GM23248 (cell line): Measurements from ENCODE around the gene BLCAP. TPM values are rescaled to one million over a fixed set of nuclear protein-coding genes. Genes with fewer than 3 reads are reported as not detected.
"Not testable (repeated sequence)": the region's sequence is repeated elsewhere in the genome, so short reads cannot be mapped to it uniquely, and the experiment has no call there.

Experiments used
- DNase-seq: peaks from one replicate; pipeline ENCODE4 v3.0.0-alpha.2; 2015
- H2AFZ ChIP-seq: fragments of 200-600 bp; sonication (generic); 2 replicates; pipeline ENCODE4 v1.6.1; 2016; ENCODE audit warnings: antibody characterized with exemption
- H3F3A ChIP-seq: fragments of 200-600 bp; sonication (generic); 2 replicates; pipeline ENCODE4 v1.6.1; 2016; ENCODE audit warnings: mild to moderate bottlenecking, antibody characterized with exemption, mixed run types; ENCODE audit not compliant: insufficient read depth
- H3K27ac ChIP-seq: fragments of 200-600 bp; sonication (generic); 2 replicates; pipeline ENCODE4 v1.5.1; 2016; ENCODE audit warnings: mild to moderate bottlenecking
- H3K27me3 ChIP-seq: fragments of 200-600 bp; sonication (generic); replicated peaks from 2 replicates; pipeline ENCODE4 v1.6.1; 2016; ENCODE audit warnings: mild to moderate bottlenecking; ENCODE audit not compliant: insufficient read depth
- H3K36me3 ChIP-seq: fragments of 200-600 bp; sonication (generic); 2 replicates; pipeline ENCODE4 v1.6.1; 2016; ENCODE audit warnings: low read depth, mild to moderate bottlenecking
- H3K4me1 ChIP-seq: fragments of 200-600 bp; sonication (generic); 2 replicates; pipeline ENCODE4 v1.6.1; 2016; ENCODE audit warnings: mild to moderate bottlenecking; ENCODE audit not compliant: insufficient read depth
- H3K4me2 ChIP-seq: fragments of 200-600 bp; sonication (generic); one replicate; pipeline ENCODE4 v1.6.1; 2016; ENCODE audit warnings: mild to moderate bottlenecking; ENCODE audit not compliant: unreplicated experiment
- H3K4me3 ChIP-seq: fragments of 200-600 bp; sonication (generic); 2 replicates; pipeline ENCODE4 v1.5.1; 2016; ENCODE audit warnings: mild to moderate bottlenecking
- H3K79me2 ChIP-seq: fragments of 200-600 bp; sonication (generic); 2 replicates; pipeline ENCODE4 v1.6.1; 2016; ENCODE audit warnings: mild to moderate bottlenecking; ENCODE audit not compliant: insufficient read depth
- H3K9ac ChIP-seq: fragments of 200-600 bp; sonication (generic); 2 replicates; pipeline ENCODE4 v1.6.1; 2016; ENCODE audit warnings: mild to moderate bottlenecking
- H3K9me2 ChIP-seq: fragments of 200-600 bp; sonication (generic); 2 replicates; pipeline ENCODE4 v1.6.1; 2016; ENCODE audit warnings: mixed run types, mild to moderate bottlenecking, moderate library complexity; ENCODE audit not compliant: insufficient read depth
- H3K9me3 ChIP-seq: fragments of 200-600 bp; sonication (generic); one replicate; pipeline ENCODE4 v1.6.1; 2017; ENCODE audit warnings: low read depth
- H4K20me1 ChIP-seq: fragments of 200-600 bp; sonication (generic); 2 replicates; pipeline ENCODE4 v1.6.0; 2016; ENCODE audit not compliant: insufficient read depth
- EZH2 ChIP-seq: fragments of 200-600 bp; sonication (generic); IDR thresholded peaks from 2 replicates; pipeline ENCODE4 v1.6.1; 2018; ENCODE audit warnings: antibody characterized with exemption, mild to moderate bottlenecking; ENCODE audit not compliant: insufficient read depth, poor library complexity, severe bottlenecking
- EZH2phosphoT487 ChIP-seq: fragments of 200-600 bp; sonication (generic); IDR thresholded peaks from 2 replicates; pipeline ENCODE4 v1.6.1; 2018; ENCODE audit warnings: antibody characterized with exemption, moderate library complexity, mild to moderate bottlenecking, low read depth; ENCODE audit not compliant: insufficient read depth
- WGBS, 2 experiments: methylation state at CpG; one replicate each; pipeline ENCODE4 v1.1.6; 2015 to 2017; ENCODE audit warnings: low lambda C conversion rate in 2 of 2, low coverage in 1 of 2; ENCODE audit errors: missing lambda C conversion rate in 2 of 2; 5-methylcytosine and 5-hydroxymethylcytosine counted together
- in situ Hi-C: fragments of 300-500 bp; cut with MboI; formaldehyde crosslinking; loops from 2 replicates; pipeline ENCODE4 v1.15.0; 2020
- polyA plus RNA-seq: library from polyadenylated mRNA; unstranded; fragments of >200 nt; fragmentation: Nextera tagmentation; extraction: Ambion mirVana; gene quantifications from 2 replicates; pipeline ENCODE4 v1.2.1, GENCODE V29; 2016
- total RNA-seq: library from RNA; depleted of rRNA; stranded (reverse); fragments of >200 nt; shearing (Covaris generic); gene quantifications from 2 replicates; pipeline ENCODE4 v1.2.3, GENCODE V29; 2014

The BLCAP gene
- total and polyA plus RNA-seq, 2 experiments from 2014 or later = 80.0 to 100 TPM

DNA sequence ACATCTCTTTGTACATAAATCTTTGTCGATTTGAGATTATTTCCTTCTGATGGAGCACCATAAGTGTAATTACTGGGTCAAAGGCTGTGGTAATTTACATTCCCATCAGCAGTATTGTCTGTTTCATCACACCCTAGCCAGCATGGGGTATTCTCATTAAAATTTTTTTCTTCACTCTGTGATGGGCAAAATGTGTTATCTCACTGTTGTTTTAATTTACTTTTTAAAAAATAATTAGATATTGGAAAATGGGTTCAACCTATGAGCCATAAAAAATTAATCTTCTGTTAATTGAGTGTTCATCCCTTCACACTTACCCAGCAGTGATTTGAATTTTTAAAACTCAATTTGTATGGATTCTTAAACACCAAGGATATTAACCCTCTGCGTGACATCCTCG, 50.6 kb downstream of the BLCAP start:
- Histone ChIP-seq H3K27me3 (peaks cover 24% of the 10 kb centered on the region), H2AFZ (no peak overlapping the region), H3K9me3 (no peaks in the 10 kb centered on the region), H3F3A (no peaks in the 10 kb centered on the region), H3K4me2 (no peak overlapping the region), H3K4me1 (no peaks in the 10 kb centered on the region), H3K9ac (no peak overlapping the region), H3K79me2 (no peaks in the 10 kb centered on the region), H3K9me2 (no peaks in the 10 kb centered on the region), H3K27ac (no peak overlapping the region), H3K36me3 (no peaks in the 10 kb centered on the region), H3K4me3 (no peak overlapping the region), H4K20me1 (no peaks in the 10 kb centered on the region)
- WGBS, 2 experiments = 32% methylated on average over 3 of the region's 3 CpGs
- DNase-seq = no peak
- TF ChIP-seq EZH2 (no peak), EZH2phosphoT487 (no peak)
- in situ Hi-C loops = no loop called here

DNA sequence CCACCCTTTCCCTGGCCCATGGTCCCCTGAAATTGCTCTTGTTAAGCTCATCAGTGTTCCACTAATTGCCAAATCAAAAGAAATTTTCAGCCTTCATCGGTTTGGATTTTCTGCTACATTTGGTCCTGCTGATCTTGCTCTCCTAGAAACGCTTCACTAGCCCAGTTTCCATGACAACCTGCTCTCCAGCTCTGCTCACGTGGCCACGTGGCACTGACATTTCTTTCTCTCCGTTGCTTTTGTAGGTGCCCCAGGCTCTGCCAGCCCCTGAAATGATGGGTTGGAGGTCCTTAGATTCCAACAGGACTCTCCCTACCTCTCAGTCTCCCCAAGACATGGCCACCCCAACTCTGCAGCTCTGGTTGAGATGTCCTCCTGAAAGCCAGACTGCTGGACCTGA, 52.4 kb downstream of the BLCAP start:
- in situ Hi-C loops = no loop called here
- DNase-seq = no peak
- TF ChIP-seq EZH2phosphoT487 = no peak
- TF ChIP-seq EZH2 = no peak
- Histone ChIP-seq H2AFZ (no peak overlapping the region), H3K9me2 (no peaks in the 10 kb centered on the region), H3K79me2 (no peaks in the 10 kb centered on the region), H3K27me3 (peaks cover 18% of the 10 kb centered on the region), H3K9ac (no peak overlapping the region), H3K9me3 (no peaks in the 10 kb centered on the region), H4K20me1 (no peaks in the 10 kb centered on the region), H3F3A (no peaks in the 10 kb centered on the region), H3K4me2 (no peak overlapping the region), H3K27ac (no peak overlapping the region), H3K4me3 (no peak overlapping the region), H3K4me1 (no peaks in the 10 kb centered on the region), H3K36me3 (no peaks in the 10 kb centered on the region)
- 31 to 35% methylated on average over 5 of the region's 5 CpGs for WGBS, 2 experiments

DNA sequence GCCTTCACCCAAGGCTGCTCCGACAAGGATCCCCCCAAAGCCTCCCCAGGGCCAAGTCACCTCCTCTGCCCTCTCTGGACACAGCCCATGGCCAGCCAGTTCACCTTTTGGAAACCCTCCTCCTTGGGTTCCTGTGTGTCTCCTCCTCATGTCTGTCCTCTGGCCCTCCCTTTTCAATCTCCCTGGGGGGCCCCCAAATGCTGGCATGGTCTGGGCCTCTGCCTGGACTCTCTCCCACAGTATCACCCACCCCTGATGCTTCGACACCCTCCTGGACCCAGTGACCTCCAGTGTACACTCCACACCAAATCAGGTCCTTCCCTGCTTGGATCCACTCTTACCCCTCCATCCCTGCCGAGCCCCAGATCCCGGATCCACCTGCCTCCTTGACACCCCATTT, 53.3 kb downstream of the BLCAP start:
- Histone ChIP-seq H3K36me3 (no peaks in the 10 kb centered on the region), H3K4me1 (no peaks in the 10 kb centered on the region), H3K4me2 (no peak overlapping the region), H3K9ac (no peak overlapping the region), H3K79me2 (no peaks in the 10 kb centered on the region), H3K27ac (no peak overlapping the region), H3K9me3 (no peaks in the 10 kb centered on the region), H4K20me1 (no peaks in the 10 kb centered on the region), H3K4me3 (no peak overlapping the region), H3K9me2 (no peaks in the 10 kb centered on the region), H3K27me3 (peaks cover 18% of the 10 kb centered on the region), H2AFZ (no peak overlapping the region), H3F3A (no peaks in the 10 kb centered on the region)
- in situ Hi-C loops = no loop called here
- 60 to 67% methylated on average over 4 of the region's 4 CpGs for WGBS, 2 experiments
- TF ChIP-seq EZH2phosphoT487 (no peak), EZH2 (no peak)
- DNase-seq = no peak

DNA sequence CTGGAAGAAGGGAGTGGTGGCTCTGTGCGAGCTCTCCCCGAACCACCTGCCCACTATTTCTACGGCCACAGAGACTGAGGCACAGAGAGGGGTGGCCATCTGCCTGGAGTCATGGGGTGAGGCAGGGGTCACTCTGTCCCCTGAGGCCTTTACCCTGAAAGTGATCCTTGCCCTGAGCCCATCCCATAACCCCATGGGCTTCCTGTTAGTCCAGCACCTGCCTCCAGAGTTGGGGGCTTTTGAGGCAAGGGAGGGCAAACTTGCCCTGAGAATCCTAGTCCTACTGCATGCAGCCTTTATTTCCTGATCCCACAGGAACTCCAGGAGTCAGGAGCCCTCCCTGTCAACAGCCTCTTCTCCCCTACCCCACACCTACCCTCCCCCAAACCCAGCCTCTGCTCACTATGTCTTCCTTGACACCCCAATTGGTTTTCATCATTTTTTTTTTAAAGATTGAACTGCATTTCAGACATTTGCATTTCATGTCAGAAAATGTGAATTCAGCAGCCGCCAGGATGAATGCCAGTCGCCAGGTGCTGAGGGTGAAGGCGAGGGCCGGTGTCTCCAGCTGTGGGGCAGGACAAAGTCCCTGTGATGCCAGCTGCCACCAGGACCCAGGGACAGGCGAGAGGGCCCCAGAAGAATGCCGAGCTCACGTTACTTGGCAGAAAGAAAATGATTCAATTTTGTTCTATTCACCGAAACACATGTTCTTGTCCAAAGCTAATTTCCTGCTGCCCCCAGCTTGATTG, 54.3 kb downstream of the BLCAP start:
- H3K27ac ChIP-seq = no peak overlapping the region
- no peaks in the 10 kb centered on the region for H3K9me2 ChIP-seq
- 49 to 54% methylated on average over 11 of the region's 11 CpGs for WGBS, 2 experiments

DNA sequence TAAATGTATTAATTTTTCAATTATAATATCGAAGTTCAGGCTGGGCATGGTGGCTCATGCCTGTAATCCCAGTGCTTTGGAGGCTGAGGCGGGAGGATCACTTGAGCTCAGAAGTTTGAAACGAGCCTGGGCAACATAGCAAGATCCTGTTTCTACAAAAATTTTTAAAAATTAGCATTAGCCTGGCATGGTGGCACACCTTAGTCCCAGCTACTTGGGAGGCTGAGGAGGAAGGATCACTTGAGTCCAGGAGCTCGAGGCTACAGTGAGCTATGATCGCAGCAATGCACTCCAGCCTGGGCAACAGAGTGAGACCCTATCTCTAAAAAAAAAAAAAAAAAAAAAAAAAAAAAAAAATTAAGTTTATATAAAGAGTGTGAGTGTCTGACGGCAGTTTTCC, 55.2 kb downstream of the BLCAP start:
- H3K4me2 ChIP-seq, DNase-seq, H3F3A ChIP-seq, H3K79me2 ChIP-seq, H3K36me3 ChIP-seq, H4K20me1 ChIP-seq, H3K9me2 ChIP-seq, H3K27ac ChIP-seq, in situ Hi-C loops, H2AFZ ChIP-seq, H3K9me3 ChIP-seq, H3K4me3 ChIP-seq, H3K9ac ChIP-seq, H3K4me1 ChIP-seq: not testable (repeated sequence)
- WGBS, 2 experiments = 48 to 52% methylated on average over 6 of the region's 6 CpGs
- H3K27me3 ChIP-seq = peaks cover 23% of the 10 kb centered on the region

More for the DNA sequence above, 54.3 kb downstream of the BLCAP start:
- Histone ChIP-seq H3K79me2 (no peaks in the 10 kb centered on the region), H3K9ac (no peak overlapping the region), H3K4me3 (no peak overlapping the region), H3K4me2 (no peak overlapping the region), H2AFZ (no peak overlapping the region), H3K27me3 (peaks cover 22% of the 10 kb centered on the region), H3K9me3 (no peaks in the 10 kb centered on the region), H3F3A (no peaks in the 10 kb centered on the region), H3K4me1 (no peaks in the 10 kb centered on the region), H3K36me3 (no peaks in the 10 kb centered on the region), H4K20me1 (no peaks in the 10 kb centered on the region)
- DNase-seq = no peak
- TF ChIP-seq EZH2phosphoT487 (no peak), EZH2 (no peak)
- in situ Hi-C loops = no loop called here
